Panc1 (cell line): ENCODE measurements around the gene MYEF2. TPM values are rescaled to one million over a fixed set of nuclear protein-coding genes. Genes with fewer than 3 reads are reported as not detected.

Source experiments
- ATAC-seq: fragments of 200-7000 bp; cut with Tn5 transposase; 2 replicates; pipeline ENCODE4 v1.9.1; 2020; ENCODE audit warnings: mild to moderate bottlenecking, moderate library complexity
- BruUV-seq: library from RNA; stranded (reverse); fragments of 400-500 nt; replicated peaks from 2 replicates; lab custom pipeline; 2021; lab: Mats Ljungman, UMichigan
- CTCF ChIA-PET: fragments of 300-600 bp; sonication (Branson Sonifier 250); formaldehyde crosslinking; loops from one replicate; lab custom pipeline; 2022; ENCODE audit warnings: antibody characterized with exemption; lab: Charles Lee
- POLR2A ChIA-PET: fragments of 300-600 bp; sonication (Branson Sonifier 250); formaldehyde crosslinking; loops from one replicate; lab custom pipeline; 2022; ENCODE audit warnings: antibody characterized with exemption; lab: Charles Lee
- DNase-seq: peaks from one replicate; pipeline ENCODE4 v3.0.0-alpha.2; 2010; ENCODE audit warnings: low read depth, low spot score
- H3K27ac ChIP-seq: 2 replicates; pipeline ENCODE4 v1.5.1; 2011; ENCODE audit warnings: mild to moderate bottlenecking, low read length, inconsistent platforms
- H3K27me3 ChIP-seq: fragments of 200-500 bp; sonication (Bioruptor generic); 2 replicates; pipeline ENCODE4 v1.6.0; 2014; ENCODE audit warnings: low read length, inconsistent platforms; ENCODE audit not compliant: control insufficient read depth, insufficient read depth
- H3K36me3 ChIP-seq: fragments of 200-500 bp; sonication (Bioruptor generic); 2 replicates; pipeline ENCODE4 v1.5.1; 2014; ENCODE audit warnings: inconsistent platforms, mild to moderate bottlenecking, low read length, moderate library complexity; ENCODE audit not compliant: control insufficient read depth, insufficient read depth
- H3K4me1 ChIP-seq: 2 replicates; pipeline ENCODE4 v1.5.1; 2011; ENCODE audit warnings: inconsistent platforms, mild to moderate bottlenecking, low read length, moderate library complexity; ENCODE audit not compliant: control insufficient read depth, insufficient read depth
- H3K4me3 ChIP-seq, 2 experiments: 2 replicates each; pipeline ENCODE4 v1.5.1; 2011 to 2012; ENCODE audit warnings: low read depth in 2 of 2, low read length in 2 of 2, mild to moderate bottlenecking in 2 of 2, inconsistent platforms in 1 of 2, moderate library complexity in 1 of 2
- H3K9me3 ChIP-seq: fragments of 200-500 bp; sonication (Bioruptor generic); 2 replicates; pipeline ENCODE4 v1.5.1; 2014; ENCODE audit warnings: low read depth, mild to moderate bottlenecking, inconsistent platforms, low read length, moderate library complexity; ENCODE audit not compliant: control insufficient read depth, insufficient read depth
- CTCF ChIP-seq: fragments of 450-650 bp; IDR thresholded peaks from 2 replicates; pipeline ENCODE4 v1.5.1; 2017; ENCODE audit warnings: mild to moderate bottlenecking
- POLR2AphosphoS5 ChIP-seq: IDR thresholded peaks from 2 replicates; pipeline ENCODE4 v1.6.1; 2012; ENCODE audit warnings: mild to moderate bottlenecking, low read depth, low read length, moderate library complexity
- SIN3A ChIP-seq: IDR thresholded peaks from 2 replicates; pipeline ENCODE4 v1.6.1; 2012; ENCODE audit warnings: low read depth, mild to moderate bottlenecking, low read length, moderate library complexity, borderline replicate concordance; ENCODE audit not compliant: insufficient read depth
- TCF7L2 ChIP-seq: IDR thresholded peaks from 2 replicates; pipeline ENCODE4 v1.6.1; 2011; ENCODE audit warnings: mild to moderate bottlenecking, low read depth, low read length, inconsistent platforms
- in situ Hi-C: cut with HindIII; loops from 2 replicates; pipeline ENCODE4 v1.10.0; 2016; ENCODE audit warnings: low sequenced_read_pairs, low pct_unique_long_range_greater_than_20kb
- intact Hi-C: fragments of 100-400 bp; cut with micrococcal nuclease; formaldehyde crosslinking; loops from one replicate; pipeline ENCODE4 v1.10.0; 2022; ENCODE audit not compliant: unreplicated experiment
- total RNA-seq: library from RNA; stranded (reverse); gene quantifications from one replicate; pipeline ENCODE4 v1.2.1, GENCODE V29; 2021; ENCODE audit not compliant: unreplicated experiment
- TF ChIP-seq, protein P1 (sequence below), 2 experiments: IDR thresholded peaks; 2 replicates each; pipeline ENCODE4 v1.6.1; 2011 to 2012; ENCODE audit warnings: low read depth in 2 of 2, control low read depth in 1 of 2, low read length in 1 of 2, mild to moderate bottlenecking in 1 of 2, moderate library complexity in 1 of 2; ENCODE audit not compliant: insufficient read depth in 1 of 2

The MYEF2 gene
- total RNA-seq, 1 experiment from 2014 or later: 71.3 TPM

DNA sequence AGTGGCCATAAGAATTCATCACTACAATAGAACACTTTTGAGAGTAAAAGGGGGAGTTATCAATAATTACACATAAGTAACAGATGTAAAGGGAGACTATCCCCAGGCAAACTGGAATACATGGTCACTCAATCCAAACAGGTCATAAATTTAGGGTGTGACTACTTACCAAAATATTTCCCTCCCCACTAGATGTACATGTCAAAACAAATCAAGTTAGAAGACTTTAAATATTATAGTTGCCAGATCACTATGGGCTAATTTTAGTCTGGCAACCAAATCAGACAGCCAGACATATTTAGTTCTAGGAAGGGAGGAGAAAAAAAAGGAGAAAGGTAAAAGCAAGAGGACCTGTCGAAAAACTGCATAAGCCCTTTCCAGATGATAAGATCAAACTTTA, 34.2 kb downstream of the MYEF2 start:
- Histone ChIP-seq H3K36me3 (peaks cover 15% of the 10 kb centered on the region), H3K4me3 (no peak overlapping the region), H3K9me3 (no peaks in the 10 kb centered on the region), H3K4me1 (no peaks in the 10 kb centered on the region), H3K27me3 (no peaks in the 10 kb centered on the region), H3K27ac (no peak overlapping the region)
- ATAC-seq (no peak), DNase-seq (no peak)
- POLR2A ChIA-PET: no interaction called here
- TF ChIP-seq, protein P1, sequence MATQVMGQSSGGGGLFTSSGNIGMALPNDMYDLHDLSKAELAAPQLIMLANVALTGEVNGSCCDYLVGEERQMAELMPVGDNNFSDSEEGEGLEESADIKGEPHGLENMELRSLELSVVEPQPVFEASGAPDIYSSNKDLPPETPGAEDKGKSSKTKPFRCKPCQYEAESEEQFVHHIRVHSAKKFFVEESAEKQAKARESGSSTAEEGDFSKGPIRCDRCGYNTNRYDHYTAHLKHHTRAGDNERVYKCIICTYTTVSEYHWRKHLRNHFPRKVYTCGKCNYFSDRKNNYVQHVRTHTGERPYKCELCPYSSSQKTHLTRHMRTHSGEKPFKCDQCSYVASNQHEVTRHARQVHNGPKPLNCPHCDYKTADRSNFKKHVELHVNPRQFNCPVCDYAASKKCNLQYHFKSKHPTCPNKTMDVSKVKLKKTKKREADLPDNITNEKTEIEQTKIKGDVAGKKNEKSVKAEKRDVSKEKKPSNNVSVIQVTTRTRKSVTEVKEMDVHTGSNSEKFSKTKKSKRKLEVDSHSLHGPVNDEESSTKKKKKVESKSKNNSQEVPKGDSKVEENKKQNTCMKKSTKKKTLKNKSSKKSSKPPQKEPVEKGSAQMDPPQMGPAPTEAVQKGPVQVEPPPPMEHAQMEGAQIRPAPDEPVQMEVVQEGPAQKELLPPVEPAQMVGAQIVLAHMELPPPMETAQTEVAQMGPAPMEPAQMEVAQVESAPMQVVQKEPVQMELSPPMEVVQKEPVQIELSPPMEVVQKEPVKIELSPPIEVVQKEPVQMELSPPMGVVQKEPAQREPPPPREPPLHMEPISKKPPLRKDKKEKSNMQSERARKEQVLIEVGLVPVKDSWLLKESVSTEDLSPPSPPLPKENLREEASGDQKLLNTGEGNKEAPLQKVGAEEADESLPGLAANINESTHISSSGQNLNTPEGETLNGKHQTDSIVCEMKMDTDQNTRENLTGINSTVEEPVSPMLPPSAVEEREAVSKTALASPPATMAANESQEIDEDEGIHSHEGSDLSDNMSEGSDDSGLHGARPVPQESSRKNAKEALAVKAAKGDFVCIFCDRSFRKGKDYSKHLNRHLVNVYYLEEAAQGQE (IDR thresholded peaks at IDR 0.05; ENCODE audit: insufficient read depth in 1 of 2, low read depth in 2 of 2, low read length in 1 of 2): no peak
- TF ChIP-seq POLR2AphosphoS5 (no peak), TCF7L2 (no peak), CTCF (no peak), SIN3A (no peak)
- intact Hi-C loops: loop anchor here (1.0 kb wide), 1 partner anchor 10 kb away; no protein-coding TSS in a partner anchor
- no TSS peak for BruUV-seq
- CTCF ChIA-PET: no interaction called here
- in situ Hi-C loops: no loop called here

DNA sequence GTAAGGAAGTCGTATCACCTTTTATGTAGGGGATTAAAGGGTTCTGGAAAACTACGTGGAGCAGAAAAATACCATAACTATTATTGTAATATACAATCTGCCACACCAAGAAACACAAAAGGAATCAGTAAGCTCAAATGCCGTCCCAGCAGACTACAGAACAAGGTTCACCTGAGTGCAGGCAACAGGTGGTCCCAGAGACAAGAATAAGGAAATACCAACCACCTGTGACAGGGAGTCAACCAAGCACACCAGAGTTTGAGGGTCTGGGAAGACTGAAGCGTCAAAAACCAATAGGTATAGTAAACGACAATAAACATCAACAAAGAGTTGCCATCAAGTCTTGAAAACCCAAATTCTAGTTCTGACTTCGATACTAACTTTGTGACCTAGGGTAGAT, 45.2 kb downstream of the MYEF2 start:
- no peak for ATAC-seq
- in situ Hi-C loops: no loop called here
- H3K27me3 ChIP-seq: no peaks in the 10 kb centered on the region

More for the DNA sequence above, 45.2 kb downstream of the MYEF2 start:
- Histone ChIP-seq H3K27ac (no peak overlapping the region), H3K9me3 (no peaks in the 10 kb centered on the region), H3K36me3 (no peaks in the 10 kb centered on the region), H3K4me1 (no peaks in the 10 kb centered on the region), H3K4me3 (no peak overlapping the region)
- no peak for DNase-seq
- CTCF ChIA-PET: no interaction called here
- no TSS peak for BruUV-seq
- TF ChIP-seq, protein P1 (IDR thresholded peaks at IDR 0.05; ENCODE audit: insufficient read depth in 1 of 2, low read depth in 2 of 2, low read length in 1 of 2): no peak
- TF ChIP-seq CTCF (no peak), SIN3A (no peak), TCF7L2 (no peak), POLR2AphosphoS5 (no peak)
- intact Hi-C loops: no loop called here
- POLR2A ChIA-PET: no interaction called here
